Hepatocyte (in vitro differentiated cells): ENCODE measurements around the gene CYP3A7. TPM values are rescaled to one million over a fixed set of nuclear protein-coding genes. Genes with fewer than 3 reads are reported as not detected.

Experiments
- DNase-seq: peaks from one replicate; pipeline ENCODE4 v3.0.0-alpha.2; 2016; ENCODE audit warnings: low spot score
- H2AFZ ChIP-seq: fragments of 200-600 bp; sonication (generic); 2 replicates; pipeline ENCODE4 v1.6.0; 2016; ENCODE audit warnings: antibody characterized with exemption, mild to moderate bottlenecking
- H3K27ac ChIP-seq: fragments of 200-600 bp; sonication (generic); 2 replicates; pipeline ENCODE4 v1.5.1; 2016; ENCODE audit warnings: mild to moderate bottlenecking
- H3K27me3 ChIP-seq: fragments of 200-600 bp; sonication (generic); 2 replicates; pipeline ENCODE4 v1.6.1; 2016
- H3K36me3 ChIP-seq: fragments of 200-600 bp; sonication (generic); replicated peaks from 2 replicates; pipeline ENCODE4 v1.5.1; 2016; ENCODE audit warnings: low read depth; ENCODE audit not compliant: insufficient read depth
- H3K4me1 ChIP-seq: fragments of 200-600 bp; sonication (generic); 2 replicates; pipeline ENCODE4 v1.5.1; 2016; ENCODE audit warnings: mild to moderate bottlenecking, moderate library complexity; ENCODE audit not compliant: insufficient read depth
- H3K4me2 ChIP-seq: fragments of 200-600 bp; sonication (generic); 2 replicates; pipeline ENCODE4 v1.6.0; 2016
- H3K4me3 ChIP-seq: fragments of 200-600 bp; sonication (generic); 2 replicates; pipeline ENCODE4 v1.5.1; 2016; ENCODE audit warnings: mild to moderate bottlenecking
- H3K79me2 ChIP-seq: fragments of 200-600 bp; sonication (generic); 2 replicates; pipeline ENCODE4 v1.6.0; 2017; ENCODE audit warnings: mild to moderate bottlenecking
- H3K9me2 ChIP-seq: fragments of 200-600 bp; sonication (generic); replicated peaks from 2 replicates; pipeline ENCODE4 v1.6.0; 2017; ENCODE audit warnings: mild to moderate bottlenecking; ENCODE audit not compliant: insufficient read depth
- H3K9me3 ChIP-seq: fragments of 200-600 bp; sonication (generic); 2 replicates; pipeline ENCODE4 v1.5.1; 2016; ENCODE audit warnings: low read depth, mild to moderate bottlenecking
- H4K20me1 ChIP-seq: fragments of 200-600 bp; sonication (generic); 2 replicates; pipeline ENCODE4 v1.6.0; 2016; ENCODE audit warnings: mild to moderate bottlenecking; ENCODE audit not compliant: insufficient read depth, poor library complexity, severe bottlenecking
- CTCF ChIP-seq: fragments of 200-600 bp; sonication (generic); IDR thresholded peaks from 2 replicates; pipeline ENCODE4 v1.5.1; 2016; ENCODE audit warnings: antibody characterized with exemption, mild to moderate bottlenecking; ENCODE audit not compliant: poor library complexity
- EZH2 ChIP-seq: fragments of 200-600 bp; sonication (generic); IDR thresholded peaks from 2 replicates; pipeline ENCODE4 v1.6.1; 2016; ENCODE audit warnings: antibody characterized with exemption, mild to moderate bottlenecking, borderline replicate concordance
- EZH2phosphoT487 ChIP-seq: fragments of 200-600 bp; sonication (generic); IDR thresholded peaks from one replicate; pipeline ENCODE4 v1.6.1; 2018; ENCODE audit warnings: antibody characterized with exemption, mild to moderate bottlenecking, low read depth, moderate library complexity; ENCODE audit not compliant: unreplicated experiment, severe bottlenecking
- WGBS: methylation state at CpG from one replicate; pipeline ENCODE4 v1.1.6; 2016; ENCODE audit warnings: low lambda C conversion rate; ENCODE audit errors: missing lambda C conversion rate; 5-methylcytosine and 5-hydroxymethylcytosine counted together
- polyA plus RNA-seq: library from polyadenylated mRNA; unstranded; fragments of >200 nt; fragmentation: Nextera tagmentation; extraction: Ambion mirVana; gene quantifications from 2 replicates; pipeline ENCODE4 v1.2.1, GENCODE V29; 2016
- total RNA-seq: library from RNA; depleted of rRNA; stranded (reverse); fragments of >200 nt; gene quantifications from 2 replicates; pipeline ENCODE4 v1.2.3, GENCODE V29; 2014

CYP3A7 gene
- total and polyA plus RNA-seq, 2 experiments from 2014 or later = 444 to 770 TPM

- H3K9me3 ChIP-seq = no peaks in the 10 kb centered on the region
- no peak for TF ChIP-seq CTCF
- TF ChIP-seq EZH2 = no peak
- no peak for TF ChIP-seq EZH2phosphoT487
- H3K4me1 ChIP-seq = no peaks in the 10 kb centered on the region
- peaks cover 5% of the 10 kb centered on the region for H3K36me3 ChIP-seq
- no peak overlapping the region for H3K4me2 ChIP-seq
- DNase-seq = no peak
- H3K79me2 ChIP-seq = no peaks in the 10 kb centered on the region
- no peak overlapping the region for H2AFZ ChIP-seq
- H3K27me3 ChIP-seq = no peaks in the 10 kb centered on the region
- no peaks in the 10 kb centered on the region for H4K20me1 ChIP-seq
- H3K27ac ChIP-seq = no peak overlapping the region
- H3K4me3 ChIP-seq = no peak overlapping the region
- no peaks in the 10 kb centered on the region for H3K9me2 ChIP-seq
- WGBS = 91% methylated on average over 9 of the region's 9 CpGs
Measured at GRCh38 chr7:99685129-99685758, 49.8 kb downstream of the CYP3A7 start.

- Histone ChIP-seq H3K9me3 (no peaks in the 10 kb centered on the region), H3K4me2 (peak within 1 kb of the TSS; percentile 67), H3K9me2 (no peaks in the 10 kb centered on the region), H3K4me1 (peaks cover 11% of the 10 kb centered on the region), H4K20me1 (no peaks in the 10 kb centered on the region), H3K27ac (peak within 1 kb of the TSS; percentile 86), H3K27me3 (no peaks in the 10 kb centered on the region), H3K79me2 (peaks cover 7% of the 10 kb centered on the region), H3K36me3 (peaks cover 5% of the 10 kb centered on the region), H3K4me3 (no peak within 1 kb of the TSS), H2AFZ (no peak within 1 kb of the TSS)
- TF ChIP-seq EZH2 = no peak
- TF ChIP-seq CTCF = no peak
- TF ChIP-seq EZH2phosphoT487 = no peak
- 66% methylated on average over 10 of the region's 10 CpGs for WGBS
- DNase-seq = peak; percentile 78
Measured at GRCh38 chr7:99679400-99680191, 55.4 kb downstream of the CYP3A7 start, which contains the start of gene CYP3A5. Gene CYP3A5 (minus strand): TSS chr7:99679996. CDS start chr7:99679896, 100 bp downstream.

GRCh38 chr7:99679032-99679399 is 56.0 kb downstream of the CYP3A7 start:
- no peaks in the 10 kb centered on the region for H3K9me3 ChIP-seq
- peak; percentile 77 for DNase-seq
- no peaks in the 10 kb centered on the region for H3K9me2 ChIP-seq
- peaks cover 11% of the 10 kb centered on the region for H3K4me1 ChIP-seq
- H3K4me2 ChIP-seq = peak overlapping the region; percentile 67
- TF ChIP-seq EZH2phosphoT487 (no peak), CTCF (no peak), EZH2 (no peak)
- H3K79me2 ChIP-seq = peaks cover 7% of the 10 kb centered on the region
- H3K27ac ChIP-seq = peak overlapping the region; percentile 86
- no peak overlapping the region for H3K4me3 ChIP-seq
- no peak overlapping the region for H2AFZ ChIP-seq
- WGBS = 39% methylated on average over 4 of the region's 4 CpGs
- H3K36me3 ChIP-seq = peaks cover 5% of the 10 kb centered on the region
- H3K27me3 ChIP-seq = no peaks in the 10 kb centered on the region
- no peaks in the 10 kb centered on the region for H4K20me1 ChIP-seq
